Glutamatergic neuron (in vitro differentiated cells): ENCODE data around the gene ADAT1. TPM values are rescaled to one million over a fixed set of nuclear protein-coding genes. Genes with fewer than 3 reads are reported as not detected.

Experiments
- DNase-seq: peaks from one replicate; pipeline ENCODE4 v3.0.0; 2022
- H3K27ac Mint-ChIP-seq: one replicate; pipeline ENCODE4 v1.8.0; 2020; ENCODE audit warnings: mild to moderate bottlenecking, mixed read lengths, inconsistent platforms; ENCODE audit not compliant: unreplicated experiment
- H3K27me3 Mint-ChIP-seq: one replicate; pipeline ENCODE4 v1.8.0; 2020; ENCODE audit warnings: mild to moderate bottlenecking, moderate library complexity, mixed read lengths, inconsistent platforms; ENCODE audit not compliant: unreplicated experiment
- H3K36me3 Mint-ChIP-seq: one replicate; pipeline ENCODE4 v1.8.0; 2020; ENCODE audit warnings: mild to moderate bottlenecking, mixed read lengths, inconsistent platforms; ENCODE audit not compliant: unreplicated experiment
- H3K4me1 Mint-ChIP-seq: one replicate; pipeline ENCODE4 v1.8.0; 2020; ENCODE audit warnings: mild to moderate bottlenecking, low read depth, mixed read lengths, inconsistent platforms; ENCODE audit not compliant: unreplicated experiment
- H3K4me3 Mint-ChIP-seq: one replicate; pipeline ENCODE4 v1.8.0; 2020; ENCODE audit warnings: mild to moderate bottlenecking, mixed read lengths, inconsistent platforms; ENCODE audit not compliant: unreplicated experiment
- H3K9me3 Mint-ChIP-seq: one replicate; pipeline ENCODE4 v1.8.0; 2020; ENCODE audit warnings: mild to moderate bottlenecking, moderate library complexity, mixed read lengths, inconsistent platforms; ENCODE audit not compliant: unreplicated experiment
- total RNA-seq: library from RNA; stranded (reverse); fragmentation: NEBNext Ultra II Directional; extraction: Animal tissue kit (Norgen Biotek cat#: 25700); gene quantifications from one replicate; pipeline ENCODE4 v1.2.1, GENCODE V29; 2021; ENCODE audit not compliant: unreplicated experiment
- TF ChIP-seq, protein P1 (sequence below): fragments of 200-600 bp; sonication (generic); IDR thresholded peaks from one replicate; pipeline ENCODE4 v1.5.0; 2021; ENCODE audit not compliant: partially characterized antibody, unreplicated experiment

Gene ADAT1
- total RNA-seq, 1 donor from 2014 or later: 80.1 TPM

DNA sequence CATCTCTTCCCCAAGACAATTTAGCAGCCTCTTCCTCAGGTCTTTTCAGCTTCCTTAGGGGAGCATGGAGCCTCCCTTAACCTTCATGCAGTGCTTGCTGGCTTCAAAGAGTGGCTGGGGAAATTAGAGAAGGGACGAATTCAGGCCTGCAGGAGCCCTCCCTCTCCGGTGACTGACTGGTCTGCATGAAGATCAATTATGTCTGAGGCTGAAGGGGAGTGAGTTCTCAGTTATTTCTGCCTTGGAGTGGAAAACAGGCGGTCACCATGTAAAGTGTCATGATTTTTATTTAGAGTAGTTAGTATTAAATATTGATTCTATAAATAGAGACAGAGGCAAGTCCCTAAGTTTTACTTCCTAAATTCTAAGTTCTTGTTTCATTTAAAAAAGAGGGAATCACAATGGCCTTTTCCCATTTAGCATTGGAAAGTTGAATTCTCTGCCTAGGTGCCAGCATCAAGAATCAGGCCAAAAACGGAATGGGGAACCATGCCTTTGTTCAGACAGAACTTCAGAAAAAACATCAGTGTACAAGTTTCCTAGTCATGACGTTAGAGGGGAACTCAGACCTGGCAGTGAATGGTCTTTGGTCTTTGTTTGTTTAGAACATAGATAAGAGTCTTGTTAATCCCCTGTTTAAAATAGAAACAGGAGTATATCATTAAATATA is 52.5 kb downstream of the ADAT1 start:
- no peaks in the 10 kb centered on the region for H3K27me3 Mint-ChIP-seq
- H3K4me3 Mint-ChIP-seq: no peak overlapping the region
- peaks cover 3% of the 10 kb centered on the region for H3K36me3 Mint-ChIP-seq
- no peak overlapping the region for H3K27ac Mint-ChIP-seq
- TF ChIP-seq, protein P1, sequence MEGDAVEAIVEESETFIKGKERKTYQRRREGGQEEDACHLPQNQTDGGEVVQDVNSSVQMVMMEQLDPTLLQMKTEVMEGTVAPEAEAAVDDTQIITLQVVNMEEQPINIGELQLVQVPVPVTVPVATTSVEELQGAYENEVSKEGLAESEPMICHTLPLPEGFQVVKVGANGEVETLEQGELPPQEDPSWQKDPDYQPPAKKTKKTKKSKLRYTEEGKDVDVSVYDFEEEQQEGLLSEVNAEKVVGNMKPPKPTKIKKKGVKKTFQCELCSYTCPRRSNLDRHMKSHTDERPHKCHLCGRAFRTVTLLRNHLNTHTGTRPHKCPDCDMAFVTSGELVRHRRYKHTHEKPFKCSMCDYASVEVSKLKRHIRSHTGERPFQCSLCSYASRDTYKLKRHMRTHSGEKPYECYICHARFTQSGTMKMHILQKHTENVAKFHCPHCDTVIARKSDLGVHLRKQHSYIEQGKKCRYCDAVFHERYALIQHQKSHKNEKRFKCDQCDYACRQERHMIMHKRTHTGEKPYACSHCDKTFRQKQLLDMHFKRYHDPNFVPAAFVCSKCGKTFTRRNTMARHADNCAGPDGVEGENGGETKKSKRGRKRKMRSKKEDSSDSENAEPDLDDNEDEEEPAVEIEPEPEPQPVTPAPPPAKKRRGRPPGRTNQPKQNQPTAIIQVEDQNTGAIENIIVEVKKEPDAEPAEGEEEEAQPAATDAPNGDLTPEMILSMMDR: no peak
- DNase-seq: no peak
- peaks cover 5% of the 10 kb centered on the region for H3K4me1 Mint-ChIP-seq
- peaks cover 10% of the 10 kb centered on the region for H3K9me3 Mint-ChIP-seq

DNA sequence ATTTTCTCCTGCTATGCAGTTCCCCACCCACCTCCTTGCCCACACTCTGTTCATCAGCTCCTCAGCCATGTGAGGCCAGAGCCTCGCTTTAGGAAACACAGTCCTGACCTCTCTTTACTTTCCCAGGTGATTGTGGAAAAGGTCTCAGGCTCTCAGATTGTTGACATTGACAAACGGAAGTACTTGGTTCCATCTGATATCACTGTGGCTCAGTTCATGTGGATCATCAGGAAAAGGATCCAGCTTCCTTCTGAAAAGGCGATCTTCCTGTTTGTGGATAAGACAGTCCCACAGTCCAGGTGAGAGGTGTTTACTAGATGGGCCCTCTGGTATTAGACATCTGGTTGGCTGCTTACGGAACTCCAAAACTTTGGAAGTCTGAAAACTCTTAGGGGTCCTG is 55.2 kb downstream of the ADAT1 start:
- Mint-ChIP-seq H3K36me3 (no peaks in the 10 kb centered on the region), H3K9me3 (peaks cover 18% of the 10 kb centered on the region), H3K4me3 (peak overlapping the region; percentile 91), H3K4me1 (peaks cover 19% of the 10 kb centered on the region), H3K27me3 (peaks cover 8% of the 10 kb centered on the region), H3K27ac (no peak overlapping the region)
- no peak for DNase-seq
- TF ChIP-seq, protein P1: no peak

DNA sequence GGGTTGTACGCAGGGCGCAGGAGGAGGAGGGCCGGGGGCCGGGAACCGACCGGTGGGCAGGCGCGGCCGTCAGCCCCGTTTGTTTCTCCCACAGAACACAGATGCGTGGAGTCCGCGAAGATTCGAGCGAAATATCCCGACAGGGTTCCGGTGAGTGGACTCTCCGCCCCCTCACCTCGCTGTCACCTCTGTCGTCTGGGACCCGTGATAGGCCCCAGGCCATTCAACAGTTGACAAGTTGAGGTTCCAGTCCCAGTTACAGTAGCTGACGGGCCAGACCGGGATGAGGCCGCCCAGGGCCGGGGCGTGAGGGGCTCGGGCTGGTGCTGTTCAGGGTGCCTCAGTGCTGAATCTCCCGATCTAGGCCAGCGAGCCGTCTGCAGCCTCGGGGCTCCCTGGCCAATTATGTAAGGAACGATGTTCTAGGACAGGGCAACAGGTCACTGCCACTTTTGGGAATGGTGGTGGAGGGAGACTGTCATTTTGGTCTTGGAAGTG is 56.3 kb downstream of the ADAT1 start:
- TF ChIP-seq, protein P1: no peak
- Mint-ChIP-seq H3K9me3 (peaks cover 18% of the 10 kb centered on the region), H3K36me3 (no peaks in the 10 kb centered on the region), H3K27me3 (peaks cover 13% of the 10 kb centered on the region), H3K4me3 (peak overlapping the region; percentile 91), H3K4me1 (peaks cover 23% of the 10 kb centered on the region), H3K27ac (peak overlapping the region; percentile 59)
- DNase-seq: peak; percentile 22

DNA sequence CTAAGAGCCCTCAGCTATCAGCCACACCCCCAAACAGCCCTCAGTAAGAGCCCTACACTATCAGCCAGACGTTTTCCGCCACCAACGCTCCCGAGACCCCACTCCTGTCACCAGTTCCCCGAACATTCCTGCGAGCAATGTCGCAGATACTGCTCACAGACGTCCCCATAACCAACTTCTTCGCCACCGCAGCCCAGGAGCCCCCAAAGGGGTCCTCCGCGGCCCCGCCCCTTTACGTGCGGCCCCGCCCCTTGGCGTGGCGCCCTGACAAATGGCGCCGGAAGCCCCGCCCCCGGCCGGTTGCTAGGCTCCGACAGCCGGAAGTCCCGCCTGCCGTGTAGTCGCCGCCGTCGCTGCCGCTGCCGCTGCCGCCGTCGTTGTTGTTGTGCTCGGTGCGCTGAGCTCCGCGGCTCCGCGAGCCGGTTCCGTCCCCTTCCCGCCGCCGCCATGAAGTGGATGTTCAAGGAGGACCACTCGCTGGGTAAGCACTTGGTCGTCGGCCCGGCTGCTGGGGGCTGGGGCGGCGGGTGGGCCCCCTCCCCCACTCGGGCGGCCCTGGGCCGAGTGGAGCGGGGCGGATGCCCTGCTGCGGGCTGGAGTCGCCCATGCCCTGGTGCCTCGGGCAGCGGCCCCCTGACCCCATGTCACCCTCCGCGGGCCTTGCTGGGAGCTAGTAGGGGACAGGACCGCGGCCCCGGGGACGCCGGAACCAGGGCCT is 56.9 kb downstream of the ADAT1 start, which contains the start of gene GABARAPL2:
Gene GABARAPL2, plus strand, starts transcription at position 340 of the 718 bp plus-strand sequence. Its CDS starts 108 bp downstream, at position 448.
- no peaks in the 10 kb centered on the region for H3K36me3 Mint-ChIP-seq
- TF ChIP-seq, protein P1: no peak
- H3K4me1 Mint-ChIP-seq: peaks cover 23% of the 10 kb centered on the region
- peak within 1 kb of the TSS; percentile 98 for H3K4me3 Mint-ChIP-seq
- H3K9me3 Mint-ChIP-seq: peaks cover 18% of the 10 kb centered on the region
- H3K27me3 Mint-ChIP-seq: peaks cover 13% of the 10 kb centered on the region
- DNase-seq: peak; percentile 98
- peak within 1 kb of the TSS; percentile 99 for H3K27ac Mint-ChIP-seq
